HG03039 (cell line): ENCODE data around the gene CLTC.
A peak's percentile ranks its signal among the peaks of the same experiment; 100 is the strongest.
"Not testable (repeated sequence)": the region's sequence is repeated elsewhere in the genome, so short reads cannot be mapped to it uniquely, and the experiment has no call there.

Experiments
- ATAC-seq: cut with Tn5 transposase; IDR thresholded peaks from one replicate; pipeline ENCODE4 v1.9.1; 2021; ENCODE audit warnings: mild to moderate bottlenecking, moderate library complexity; ENCODE audit not compliant: unreplicated experiment

CLTC gene

DNA sequence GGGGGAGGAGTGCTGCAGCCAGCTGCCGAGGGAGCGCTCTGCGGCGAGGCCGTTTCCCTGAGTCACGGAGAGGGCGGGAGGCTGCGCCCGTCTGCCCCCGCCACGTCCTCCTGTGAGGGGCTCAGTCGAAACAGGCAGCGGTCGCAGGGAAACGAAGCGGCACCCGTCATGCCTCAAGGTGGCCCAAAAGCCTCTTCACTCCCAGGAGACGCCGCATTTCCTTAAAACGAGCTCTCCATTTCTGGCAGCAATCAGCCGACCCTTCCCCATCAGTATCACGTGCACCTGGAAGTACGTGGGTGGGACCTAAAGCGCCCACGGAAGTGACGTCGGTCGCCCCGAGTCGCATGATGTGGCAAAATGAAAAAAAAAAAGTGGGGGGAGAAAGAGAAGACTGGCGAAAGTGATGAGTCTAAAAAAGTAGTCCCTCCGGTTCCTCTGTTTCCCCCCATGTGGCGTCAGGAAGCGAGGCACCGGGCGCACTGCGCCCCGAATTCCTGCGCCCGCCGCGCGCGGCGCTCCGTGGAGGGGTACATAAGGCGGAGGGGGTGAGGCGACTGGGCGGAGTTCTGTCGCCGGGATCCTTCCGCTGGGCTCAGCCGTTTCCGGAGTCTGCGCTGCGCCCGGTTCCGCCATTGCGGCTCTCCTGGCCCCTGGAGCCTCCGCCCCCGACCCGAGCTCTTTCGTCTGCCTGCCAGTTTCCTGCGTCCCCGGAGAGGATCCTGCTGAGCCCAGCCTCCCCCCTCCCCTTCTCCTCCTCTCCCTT is at the start of gene CLTC:
Gene CLTC (plus strand): TSS at position 598 of the 766 bp plus-strand sequence. CDS start 237 bp downstream, outside the sequence.
- peak; percentile 70 for ATAC-seq

DNA sequence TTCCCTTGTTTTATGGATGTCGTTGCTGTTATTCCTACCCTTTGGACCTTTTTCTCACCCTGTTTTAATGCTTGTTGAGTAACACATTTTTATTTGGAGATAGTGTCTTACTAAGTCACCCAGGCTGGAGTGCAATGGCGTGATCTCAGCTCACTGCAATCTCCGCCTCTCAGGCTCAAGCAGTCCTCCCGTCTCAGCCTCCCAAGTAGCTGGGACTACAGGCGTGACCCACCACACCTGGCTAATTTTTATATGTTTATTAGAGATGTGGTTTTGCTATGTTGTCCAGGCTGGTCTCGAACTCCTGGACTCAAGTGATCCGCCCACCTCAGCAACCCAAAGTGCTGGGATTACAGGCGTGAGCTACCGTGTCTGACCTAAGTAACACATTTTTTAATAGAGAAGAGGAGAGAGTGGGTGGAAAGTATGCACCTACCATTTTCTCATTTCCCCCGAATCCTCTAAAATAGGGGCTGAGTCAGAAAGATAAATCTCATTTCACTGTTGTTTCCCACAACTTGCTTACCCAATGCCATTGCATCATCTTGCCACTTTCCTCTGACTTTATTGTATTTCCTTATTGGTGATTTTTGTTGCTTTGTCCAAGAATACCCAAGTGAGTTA is 47.3 kb upstream of the CLTC start:
- ATAC-seq, result no peak

DNA sequence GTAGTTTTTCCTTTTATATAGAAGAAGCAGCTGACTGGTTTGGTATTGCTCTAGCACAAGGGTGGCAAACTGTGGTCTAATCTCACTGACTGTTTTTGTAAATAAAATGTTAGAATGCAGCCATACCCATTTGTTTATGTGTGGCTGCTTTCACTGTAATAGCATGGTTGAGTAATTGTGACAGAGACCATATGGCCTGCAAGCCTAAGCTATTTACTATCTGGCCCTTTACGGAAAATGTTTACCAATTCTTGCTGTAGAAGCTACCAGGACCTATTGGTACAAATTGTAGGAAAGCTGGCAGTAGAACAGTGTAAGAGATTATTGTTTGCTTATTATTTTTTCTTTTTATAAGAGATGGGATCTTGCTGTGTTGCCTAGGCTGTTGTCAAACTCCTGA is 35.5 kb upstream of the CLTC start:
- ATAC-seq, result not testable (repeated sequence)

DNA sequence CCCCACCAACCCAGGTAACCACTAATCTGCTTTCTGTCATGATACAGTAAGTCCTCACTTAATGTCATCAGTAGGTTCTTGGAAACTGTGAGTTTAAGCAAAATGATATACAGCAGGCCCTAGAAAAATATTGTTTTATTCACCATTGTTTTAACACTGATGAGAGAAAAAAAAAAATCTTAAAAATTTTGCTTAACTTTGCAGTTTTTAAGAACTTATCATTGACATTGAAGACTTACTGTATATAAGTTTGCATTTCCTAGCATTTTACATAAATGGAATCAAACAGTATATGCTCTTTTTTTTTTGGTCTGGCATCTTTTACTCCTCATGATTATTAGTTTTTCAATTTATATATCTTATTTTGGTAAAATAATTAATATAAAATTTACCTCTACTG is 19.5 kb upstream of the CLTC start:
- ATAC-seq, result no peak

DNA sequence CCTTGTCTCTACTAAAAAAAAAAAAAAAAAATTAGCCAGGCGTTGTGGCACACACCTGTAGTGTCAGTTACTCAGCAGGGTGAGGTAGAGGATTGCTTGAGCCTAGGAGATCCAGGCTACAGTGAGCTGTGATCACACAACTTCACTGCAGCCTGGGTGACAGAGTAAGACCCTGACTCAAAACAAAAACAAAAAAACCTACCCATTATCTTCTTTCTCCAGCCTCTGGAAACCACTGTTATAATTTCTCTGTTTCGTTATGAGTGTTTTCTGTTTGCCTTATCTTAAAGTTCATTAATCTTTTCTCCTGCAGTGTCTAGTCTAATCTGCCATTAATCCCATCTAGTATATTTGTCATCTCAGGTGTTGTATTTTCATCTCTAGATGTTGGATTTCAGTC is 18.6 kb upstream of the CLTC start:
- ATAC-seq, result no peak

DNA sequence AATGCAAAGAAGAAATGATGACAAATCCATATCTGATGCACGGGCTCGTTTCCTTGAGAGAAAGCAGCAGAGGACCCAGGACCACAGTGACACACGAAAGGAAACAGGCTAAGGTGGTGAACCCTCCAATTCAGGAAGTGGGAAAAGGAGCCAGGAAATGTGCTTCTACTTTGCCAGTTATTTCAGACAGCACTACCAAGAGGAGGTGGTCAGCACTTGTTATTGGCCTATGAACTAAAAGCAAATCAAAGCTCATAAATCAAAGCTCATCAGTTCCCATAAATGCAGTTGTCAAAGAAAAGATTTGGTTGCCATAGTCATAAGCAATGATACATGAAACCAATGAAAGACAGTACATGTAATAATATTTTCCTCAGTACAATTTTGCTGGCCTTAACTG is 12.6 kb upstream of the CLTC start:
- no peak for ATAC-seq

- ATAC-seq, result no peak
Observed at GRCh38 chr17:59607817-59608403, 11.8 kb upstream of the CLTC start.

DNA sequence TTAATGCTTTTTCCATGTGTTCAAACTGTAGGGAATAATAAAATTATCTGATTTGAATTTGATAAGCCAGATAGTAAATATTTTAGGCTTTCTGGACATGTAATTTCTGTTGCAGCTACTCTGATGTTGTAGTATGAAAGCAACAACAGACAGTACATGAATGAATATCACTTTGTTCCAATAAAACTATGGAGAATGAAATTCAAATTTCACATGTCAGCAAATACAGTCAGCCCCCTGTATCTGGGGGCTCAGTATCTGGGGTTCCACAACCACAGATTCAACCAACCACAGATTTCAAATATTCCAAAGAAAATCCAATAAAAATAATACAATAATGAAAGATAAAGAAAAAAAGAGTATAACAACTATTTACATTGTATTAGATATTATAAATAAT is 8.2 kb upstream of the CLTC start:
- no peak for ATAC-seq

- ATAC-seq, result no peak
Observed at GRCh38 chr17:59616253-59616920, 3.3 kb upstream of the CLTC start.

- no peak for ATAC-seq
Observed at GRCh38 chr17:59617156-59617732, 2.5 kb upstream of the CLTC start.

- no peak for ATAC-seq
Observed at GRCh38 chr17:59619035-59619297, 729 bp upstream of the CLTC start.

- no peak for ATAC-seq
Observed at GRCh38 chr17:59620064-59620359, 317 bp downstream of the CLTC start.

- no peak for ATAC-seq
Observed at GRCh38 chr17:59620518-59621259, 994 bp downstream of the CLTC start.

DNA sequence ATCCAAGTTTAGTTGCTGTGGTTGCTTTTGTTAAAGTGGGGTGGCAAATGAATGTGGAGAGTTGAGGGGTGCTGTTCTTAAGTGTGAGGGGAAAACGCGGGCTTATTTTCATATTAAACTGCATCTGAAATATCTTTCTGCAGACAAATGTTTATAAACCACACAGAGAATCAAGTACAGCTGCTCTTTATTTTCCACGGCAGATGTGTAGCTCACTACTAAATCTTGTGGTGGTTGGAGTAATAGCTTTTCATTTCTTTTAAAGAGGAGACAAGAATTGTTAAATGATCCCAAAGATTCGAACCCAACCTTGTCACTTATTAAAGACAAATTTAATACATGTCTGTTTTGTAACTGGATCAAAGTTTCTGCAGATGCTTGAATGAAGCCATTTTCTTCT is 2.1 kb downstream of the CLTC start:
- no peak for ATAC-seq

DNA sequence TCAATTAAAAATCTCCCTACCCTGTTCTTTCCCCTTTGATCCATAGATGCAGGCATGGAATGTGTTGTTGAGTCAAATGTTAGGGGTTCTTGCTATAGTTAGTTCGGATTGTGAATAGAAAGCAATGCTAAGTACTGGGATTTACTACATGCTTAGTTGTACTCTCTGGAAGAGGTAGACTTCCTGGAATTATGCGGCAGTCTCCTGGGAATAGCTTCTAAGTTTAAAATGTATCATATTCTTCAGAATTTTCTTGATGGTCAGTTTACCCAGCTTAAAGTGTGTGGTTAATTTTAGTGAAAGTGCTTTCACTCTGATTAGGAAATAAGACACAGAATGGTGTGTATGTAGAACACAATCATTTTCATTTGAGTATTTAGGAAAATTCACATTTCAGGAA is 3.5 kb downstream of the CLTC start:
- ATAC-seq, result no peak

DNA sequence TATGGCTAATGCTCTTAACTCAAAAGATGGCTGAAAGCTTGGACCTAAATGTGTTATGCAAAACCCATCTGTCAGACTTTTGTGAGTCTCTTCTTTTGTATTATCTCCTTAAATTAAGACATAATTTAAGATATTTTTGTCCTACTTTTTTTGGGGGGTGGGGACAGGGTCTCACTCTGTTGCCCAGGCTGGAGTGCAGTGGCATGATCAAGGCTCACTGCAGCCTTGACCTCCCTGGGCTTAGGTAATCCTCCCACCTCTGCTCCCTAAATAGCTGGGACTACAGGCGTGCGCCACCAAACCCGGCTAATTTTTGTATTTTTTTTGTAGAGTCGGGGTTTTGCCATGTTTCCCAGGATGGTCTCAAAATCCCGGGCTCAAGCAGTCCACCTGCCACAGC is 7.1 kb downstream of the CLTC start:
- no peak for ATAC-seq

- no peak for ATAC-seq
Observed at GRCh38 chr17:59627274-59627673, 7.6 kb downstream of the CLTC start.

GRCh38 chr17:59627770-59628171 is 8.1 kb downstream of the CLTC start:
- no peak for ATAC-seq

GRCh38 chr17:59629174-59629573 is 9.5 kb downstream of the CLTC start:
- no peak for ATAC-seq

GRCh38 chr17:59631276-59631675 is 11.6 kb downstream of the CLTC start:
- no peak for ATAC-seq

DNA sequence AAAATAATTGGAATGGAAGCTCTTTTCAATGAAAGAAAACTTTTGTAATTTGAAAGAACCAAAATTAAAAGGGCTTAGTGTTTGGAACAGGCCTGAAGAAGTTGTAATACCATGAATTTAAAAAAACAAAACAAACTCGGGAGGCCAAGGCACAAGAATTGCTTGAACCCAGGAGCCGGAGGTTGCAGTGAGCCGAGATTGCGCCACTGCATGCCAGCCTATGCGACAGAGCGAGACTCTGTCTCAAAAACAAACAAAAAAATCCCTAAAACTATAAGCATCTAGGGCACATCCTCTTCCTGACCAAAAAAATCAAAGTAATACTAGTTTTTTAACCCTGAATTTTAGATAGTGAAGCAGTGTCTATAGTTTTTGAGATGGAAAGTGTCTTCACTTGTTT is 12.7 kb downstream of the CLTC start:
- no peak for ATAC-seq
